H1 (cell line): ENCODE measurements around the gene TOMM7. TPM values are rescaled to one million over a fixed set of nuclear protein-coding genes. Genes with fewer than 3 reads are reported as not detected.

Experiments used
- CTCF ChIA-PET: fragments of 300-600 bp; sonication (Branson Sonifier 250); formaldehyde crosslinking; loops from one replicate; lab custom pipeline; 2021; ENCODE audit not compliant: partially characterized antibody; lab: Charles Lee
- POLR2A ChIA-PET: fragments of 300-600 bp; sonication (Branson Sonifier 250); formaldehyde crosslinking; loops from one replicate; lab custom pipeline; 2021; ENCODE audit warnings: inconsistent platforms; ENCODE audit not compliant: partially characterized antibody; lab: Charles Lee
- DNase-seq, 2 experiments: peaks; one replicate each; pipeline versions ENCODE4 v3.0.0 to v3.0.0-alpha.2; 2010 to 2022; ENCODE audit warnings: low spot score in 2 of 2, low read depth in 1 of 2, mixed read lengths in 1 of 2
- FAIRE-seq: peaks from 2 replicates; lab custom pipeline; 2011; peaks lifted over from hg19 to GRCh38; lab: Jason Lieb, UNC
- H2AFZ ChIP-seq: 2 replicates; pipeline ENCODE4 v1.8.1; 2012; ENCODE audit warnings: low read length, inconsistent platforms
- H2AK5ac ChIP-seq: 2 replicates; pipeline ENCODE4 v1.6.1; 2013; ENCODE audit warnings: low read depth, low read length
- H2BK120ac ChIP-seq: replicated peaks from 2 replicates; pipeline ENCODE3; 2013; ENCODE audit warnings: low read depth, low read length, inconsistent platforms
- H2BK12ac ChIP-seq: 2 replicates; pipeline ENCODE4 v1.6.1; 2013; ENCODE audit warnings: low read depth, low read length
- H2BK15ac ChIP-seq: 2 replicates; pipeline ENCODE4 v1.6.1; 2013; ENCODE audit warnings: low read length
- H2BK20ac ChIP-seq: 2 replicates; pipeline ENCODE4 v1.6.1; 2013; ENCODE audit warnings: low read length
- H2BK5ac ChIP-seq: 2 replicates; pipeline ENCODE4 v1.6.1; 2013; ENCODE audit warnings: low read depth, low read length
- H3K14ac ChIP-seq: 2 replicates; pipeline ENCODE4 v1.6.1; 2013; ENCODE audit warnings: inconsistent platforms; ENCODE audit not compliant: insufficient read length
- H3K18ac ChIP-seq: 2 replicates; pipeline ENCODE4 v1.6.1; 2013; ENCODE audit warnings: low read length; ENCODE audit errors: extremely low read depth
- H3K23ac ChIP-seq: 2 replicates; pipeline ENCODE4 v1.6.1; 2013; ENCODE audit warnings: inconsistent platforms; ENCODE audit not compliant: insufficient read length
- H3K23me2 ChIP-seq: 2 replicates; pipeline ENCODE4 v1.6.1; 2013; ENCODE audit warnings: low read depth, low read length
- H3K27ac ChIP-seq: 2 replicates; pipeline ENCODE4 v1.6.1; 2011; ENCODE audit warnings: low read depth, low read length, inconsistent platforms
- H3K27me3 ChIP-seq, 4 experiments: replicated peaks in 1 of 4; 1 replicate in 1 of 4; 2 replicates in 3 of 4; pipeline versions ENCODE4 v1.6.1 to v1.8.1; 2011 to 2013; ENCODE audit warnings: low read length in 3 of 4, mild to moderate bottlenecking in 3 of 4, inconsistent platforms in 2 of 4, mixed read lengths in 2 of 4, moderate library complexity in 1 of 4; ENCODE audit not compliant: control insufficient read depth in 3 of 4, insufficient read depth in 3 of 4; ENCODE audit errors: extremely low read depth in 1 of 4
- H3K36me3 ChIP-seq, 4 experiments: 2 replicates each; pipeline versions ENCODE4 v1.6.1 to v1.8.1; 2011 to 2013; ENCODE audit warnings: mild to moderate bottlenecking in 4 of 4, low read length in 3 of 4, moderate library complexity in 2 of 4, control low read depth in 1 of 4, inconsistent platforms in 1 of 4; ENCODE audit not compliant: insufficient read depth in 4 of 4, control insufficient read depth in 2 of 4
- H3K4ac ChIP-seq: replicated peaks from 2 replicates; pipeline ENCODE3; 2013; ENCODE audit warnings: low read length, low read depth, mixed read lengths, inconsistent platforms; ENCODE audit not compliant: insufficient read length
- H3K4me1 ChIP-seq, 4 experiments: replicated peaks in 1 of 4; 1 replicate in 1 of 4; 2 replicates in 3 of 4; pipeline versions ENCODE4 v1.6.1 to v1.8.1; 2011 to 2013; ENCODE audit warnings: low read length in 3 of 4, inconsistent platforms in 2 of 4, mixed read lengths in 1 of 4; ENCODE audit not compliant: insufficient read depth in 4 of 4, control insufficient read depth in 3 of 4
- H3K4me2 ChIP-seq, 2 experiments: 2 replicates each; pipeline versions ENCODE4 v1.6.1 to v1.8.1; 2011 to 2013; ENCODE audit warnings: low read depth in 2 of 2, low read length in 2 of 2, control low read depth in 1 of 2, inconsistent platforms in 1 of 2, mild to moderate bottlenecking in 1 of 2; ENCODE audit not compliant: insufficient read depth in 1 of 2
- H3K4me3 ChIP-seq, 4 experiments: fragments of 200-600, 300-600 bp in 1 of 4; sonication (generic), shearing (Covaris generic), sonication (Bioruptor Twin) in 1 of 4; 2 replicates each; pipeline versions ENCODE4 v1.5.1 to v1.8.1; 2011 to 2016; ENCODE audit warnings: low read length in 4 of 4, low read depth in 3 of 4, control low read depth in 2 of 4, inconsistent platforms in 2 of 4, mild to moderate bottlenecking in 2 of 4, mixed read lengths in 1 of 4, moderate library complexity in 1 of 4; ENCODE audit not compliant: insufficient read depth in 2 of 4; ENCODE audit errors: extremely low read depth in 1 of 4
- H3K56ac ChIP-seq: replicated peaks from 2 replicates; pipeline ENCODE3; 2013; ENCODE audit warnings: low read depth, mild to moderate bottlenecking, mixed read lengths, low read length, inconsistent platforms; ENCODE audit not compliant: insufficient read length
- H3K79me1 ChIP-seq: 2 replicates; pipeline ENCODE4 v1.6.1; 2013; ENCODE audit warnings: low read depth, low read length, control low read depth
- H3K79me2 ChIP-seq, 2 experiments: 2 replicates each; pipeline versions ENCODE4 v1.6.1 to v1.8.1; 2012 to 2013; ENCODE audit warnings: low read length in 2 of 2, mild to moderate bottlenecking in 2 of 2, inconsistent platforms in 1 of 2; ENCODE audit not compliant: insufficient read depth in 2 of 2, control insufficient read depth in 1 of 2
- H3K9ac ChIP-seq, 4 experiments: replicated peaks in 1 of 4; 1 replicate in 1 of 4; 2 replicates in 3 of 4; pipeline versions ENCODE4 v1.6.1 to v1.8.1; 2011 to 2013; ENCODE audit warnings: low read depth in 3 of 4, low read length in 3 of 4, control low read depth in 2 of 4, mild to moderate bottlenecking in 2 of 4, moderate library complexity in 2 of 4, inconsistent platforms in 1 of 4; ENCODE audit errors: extremely low read depth in 1 of 4
- H3K9me3 ChIP-seq, 2 experiments: 2 replicates each; pipeline versions ENCODE4 v1.6.1 to v1.8.1; 2012 to 2013; ENCODE audit warnings: mild to moderate bottlenecking in 2 of 2, moderate library complexity in 2 of 2, control low read depth in 1 of 2, inconsistent platforms in 1 of 2, low read depth in 1 of 2, low read length in 1 of 2, mixed read lengths in 1 of 2; ENCODE audit not compliant: insufficient read depth in 2 of 2
- H4K20me1 ChIP-seq, 2 experiments: replicated peaks in 1 of 2; 2 replicates each; pipeline versions ENCODE3 to v1.8.1; 2011 to 2013; ENCODE audit warnings: inconsistent platforms in 2 of 2, low read length in 2 of 2, mild to moderate bottlenecking in 1 of 2; ENCODE audit not compliant: insufficient read depth in 2 of 2, control insufficient read depth in 1 of 2
- H4K5ac ChIP-seq: 2 replicates; pipeline ENCODE4 v1.6.1; 2013; ENCODE audit warnings: low read length, low read depth, mixed read lengths, inconsistent platforms; ENCODE audit not compliant: insufficient read length
- H4K8ac ChIP-seq: 2 replicates; pipeline ENCODE4 v1.8.0; 2013; ENCODE audit warnings: mild to moderate bottlenecking, moderate library complexity, low read length, inconsistent platforms; ENCODE audit not compliant: insufficient read depth; ENCODE audit errors: extremely low read depth
- H4K91ac ChIP-seq: replicated peaks from 2 replicates; pipeline ENCODE3; 2013; ENCODE audit warnings: low read length, mixed read lengths, inconsistent platforms; ENCODE audit not compliant: insufficient read length
- CBX5 ChIP-seq: fragments of 300-800, 300-1000 bp; sonication (generic); IDR thresholded peaks from 2 replicates; pipeline ENCODE4 v1.7.1; 2016; ENCODE audit warnings: antibody characterized with exemption, low read length, low read depth
- EGR1 ChIP-seq: IDR thresholded peaks from 2 replicates; pipeline ENCODE4 v1.6.1; 2011; ENCODE audit warnings: low read depth, low read length, borderline replicate concordance
- HDAC6 ChIP-seq: IDR thresholded peaks from one replicate; pipeline ENCODE4 v1.7.1; 2012; ENCODE audit warnings: low read depth, mild to moderate bottlenecking, inconsistent platforms, low read length, moderate library complexity
- KDM1A ChIP-seq: fragments of 200-600, 300-600 bp; sonication (generic); IDR thresholded peaks from 2 replicates; pipeline ENCODE4 v1.7.1; 2016; ENCODE audit warnings: mild to moderate bottlenecking, low read length, borderline replicate concordance
- POLR2A ChIP-seq, 2 experiments: IDR thresholded peaks; 1 replicate in 1 of 2; 2 replicates in 1 of 2; pipeline ENCODE4 v1.6.1; 2011; ENCODE audit warnings: low read depth in 2 of 2, low read length in 2 of 2, mild to moderate bottlenecking in 2 of 2; ENCODE audit errors: control extremely low read depth in 1 of 2
- POLR2AphosphoS5 ChIP-seq: IDR thresholded peaks from 2 replicates; pipeline ENCODE4 v1.6.1; 2011; ENCODE audit warnings: low read depth, low read length
- SIN3A ChIP-seq, 2 experiments: IDR thresholded peaks in 1 of 2; conservative IDR thresholded peaks in 1 of 2; 2 replicates each; pipeline ENCODE4 v1.6.1; 2011 to 2012; ENCODE audit warnings: low read length in 2 of 2, improper control_type of control experiment in 1 of 2, low read depth in 1 of 2, mild to moderate bottlenecking in 1 of 2
- TBP ChIP-seq: IDR thresholded peaks from 2 replicates; pipeline ENCODE4 v1.6.1; 2011; ENCODE audit warnings: low read depth, low read length, improper control_type of control experiment
- WGBS, 2 experiments: shearing (Covaris generic) in 1 of 2; methylation state at CpG; one replicate each; pipeline versions ENCODE4 v1.1.6 to v1.1.7; 2013 to 2015; ENCODE audit warnings: low lambda C conversion rate in 2 of 2, mixed read lengths in 2 of 2, inconsistent platforms in 1 of 2, low coverage in 1 of 2, missing lambda C conversion rate in 1 of 2; ENCODE audit not compliant: insufficient replicate concordance in 2 of 2, insufficient coverage in 1 of 2, insufficient read length in 1 of 2; ENCODE audit errors: extremely low coverage in 1 of 2, missing lambda C conversion rate in 1 of 2; 5-methylcytosine and 5-hydroxymethylcytosine counted together
- polyA plus RNA-seq, 7 experiments: library from polyadenylated mRNA; depleted of rRNA in 3 of 7; stranded (reverse) in 5 of 7; unstranded in 2 of 7; fragments of >200 nt in 5 of 7; fragments of 200-250 nt in 2 of 7; gene quantifications; 1 replicate in 5 of 7; 2 replicates in 1 of 7; 4 replicates in 1 of 7; pipeline versions ENCODE4 v1.2.1 to v1.2.3, GENCODE V29; 2011 to 2013; ENCODE audit warnings: missing spikeins in 2 of 7, mixed read lengths in 2 of 7
- total RNA-seq: library from RNA; stranded (reverse); fragmentation: NEBNext Ultra II Directional; extraction: Animal tissue kit (Norgen Biotek cat#: 25700); gene quantifications from 2 replicates; pipeline ENCODE4 v1.2.1, GENCODE V29; 2021

TOMM7 gene
- total and polyA plus RNA-seq, 2 of the 8 experiments (the other 6 are each of a cell fraction or from before 2014, with no cell fraction given): 389 to 508 TPM

DNA sequence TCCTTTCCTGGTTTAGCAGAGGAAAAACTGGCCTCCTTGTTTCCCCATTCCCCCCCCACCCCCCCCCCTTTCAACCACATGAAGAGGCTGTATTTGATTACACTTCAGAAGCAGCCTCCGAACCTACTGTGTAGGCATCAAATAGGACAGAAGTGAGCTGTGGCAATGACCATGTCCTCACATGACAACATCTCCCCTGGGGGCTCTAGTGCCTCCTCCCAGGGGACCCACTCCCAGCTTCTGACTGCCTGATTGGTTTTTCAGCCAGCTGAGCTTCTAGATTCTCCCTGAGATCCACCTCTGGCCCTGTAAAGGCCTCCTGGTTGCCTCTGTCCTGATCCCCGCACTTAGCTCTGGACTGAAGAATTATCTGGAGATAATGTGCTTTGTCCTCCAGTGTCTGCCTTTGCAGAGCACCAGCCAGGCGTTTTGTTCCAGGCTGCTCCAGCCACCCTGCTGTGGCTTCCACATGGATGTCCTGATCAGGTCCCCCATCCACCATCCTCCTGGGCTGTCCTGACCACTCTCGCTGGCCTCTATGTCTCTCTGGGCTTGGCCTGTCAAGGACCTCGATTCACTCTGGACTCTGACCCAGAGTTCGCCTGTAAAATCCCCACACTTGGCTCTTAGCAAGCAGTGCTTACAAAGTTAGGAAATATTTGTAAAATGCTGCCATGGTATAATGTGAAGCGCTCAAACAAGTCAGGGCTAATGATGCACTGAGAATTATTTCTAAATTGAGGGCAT, 42.4 kb upstream of the TOMM7 start:
- H3K23ac ChIP-seq: no peak overlapping the region
- no peak overlapping the region; the same call in 1 of the 2 replicates for H2BK12ac ChIP-seq
- H3K4ac ChIP-seq: no peak overlapping the region
- H3K18ac ChIP-seq: no peak overlapping the region
- no peak overlapping the region for H3K14ac ChIP-seq
- H4K5ac ChIP-seq: no peak overlapping the region
- H3K27ac ChIP-seq: no peak overlapping the region
- 90% methylated on average over 6 of the region's 7 CpGs; no CpG with 5 or more reads in 1 of the 2 experiments for WGBS, 2 experiments
- no peak overlapping the region for H3K4me2 ChIP-seq
- peaks cover 0 to 27% (median 11%) of the 10 kb centered on the region in 4 experiments; a peak in 3 of 8 replicates for H3K36me3 ChIP-seq
- H3K79me1 ChIP-seq: no peaks in the 10 kb centered on the region
- ChIA-PET CTCF (interaction anchor here (0.6 to 0.7 kb wide), 2 partner anchors 11 to 12 kb away, joined by 3 to 4 read pairs; no protein-coding TSS in a partner anchor), POLR2A (interaction anchor here (0.8 to 11.8 kb wide), 9 partner anchors 9 to 202 kb away, joined by 3 to 125 read pairs (median 4); no protein-coding TSS in a partner anchor)
- H4K20me1 ChIP-seq: no peaks in the 10 kb centered on the region
- no peak overlapping the region for H2BK5ac ChIP-seq
- no peak overlapping the region for H3K4me3 ChIP-seq
- no peak overlapping the region; the same call in 1 of the 2 replicates for H4K8ac ChIP-seq
- H2BK15ac ChIP-seq: no peak overlapping the region
- no peaks in the 10 kb centered on the region for H3K79me2 ChIP-seq
- no peak overlapping the region for H2BK20ac ChIP-seq
- H2BK120ac ChIP-seq: no peak overlapping the region
- no peak overlapping the region for H2AFZ ChIP-seq
- H3K56ac ChIP-seq: no peak overlapping the region
- H3K9me3 ChIP-seq: no peaks in the 10 kb centered on the region
- no peak overlapping the region for H3K9ac ChIP-seq
- TF ChIP-seq HDAC6: no peak
- TF ChIP-seq KDM1A: no peak
- peak in 1 of 2 experiments; percentile 16; a peak in 1 of 3 replicates for TF ChIP-seq POLR2A (IDR thresholded peaks at IDR 0.05; ENCODE audit: control extremely low read depth in 1 of 2, low read depth in 2 of 2, low read length in 2 of 2)
- TF ChIP-seq TBP: no peak
- TF ChIP-seq EGR1: no peak
- no peak for TF ChIP-seq SIN3A (conservative IDR thresholded peaks at IDR 0.05 in 1 of 2, IDR thresholded peaks at IDR 0.05 in 1 of 2; ENCODE audit: low read depth in 1 of 2, low read length in 2 of 2)
- peak; percentile 44; the same call in 1 of the 2 replicates for TF ChIP-seq POLR2AphosphoS5
- TF ChIP-seq CBX5: no peak
- TF ChIP-seq, all 59 proteins: peak for 2
- no peak for FAIRE-seq
- no peak for DNase-seq
- no peak overlapping the region for H2AK5ac ChIP-seq
- H4K91ac ChIP-seq: no peak overlapping the region
- H3K27me3 ChIP-seq: no peaks in the 10 kb centered on the region
- H3K23me2 ChIP-seq: no peaks in the 10 kb centered on the region
- H3K4me1 ChIP-seq: peaks cover 0 to 8% (median 0%) of the 10 kb centered on the region in 4 experiments; a peak in 3 of 7 replicates
